DMS114 treated with DMSO at 0.1 percent for 48 hours (cell line): ENCODE data around the gene NBPF11.
"Not testable (repeated sequence)": the region's sequence is repeated elsewhere in the genome, so short reads cannot be mapped to it uniquely, and the experiment has no call there.

ENCODE experiments used
- DNase-seq: peaks from one replicate; lab custom pipeline; 2025; ENCODE audit not compliant: unreplicated experiment; lab: John Stamatoyannopoulos, UW

The NBPF11 gene

GRCh38 chr1:148060294-148060701 lies 91.8 kb downstream of the NBPF11 start:
- DNase-seq: not testable (repeated sequence)

GRCh38 chr1:148057384-148057783 lies 94.7 kb downstream of the NBPF11 start:
- DNase-seq: not testable (repeated sequence)
